HG02759 (cell line): ENCODE measurements around the gene ABHD8.

Source experiments
- ATAC-seq: cut with Tn5 transposase; IDR thresholded peaks from one replicate; pipeline ENCODE4 v1.9.1; 2021; ENCODE audit warnings: mild to moderate bottlenecking, moderate library complexity; ENCODE audit not compliant: unreplicated experiment

The ABHD8 gene

DNA sequence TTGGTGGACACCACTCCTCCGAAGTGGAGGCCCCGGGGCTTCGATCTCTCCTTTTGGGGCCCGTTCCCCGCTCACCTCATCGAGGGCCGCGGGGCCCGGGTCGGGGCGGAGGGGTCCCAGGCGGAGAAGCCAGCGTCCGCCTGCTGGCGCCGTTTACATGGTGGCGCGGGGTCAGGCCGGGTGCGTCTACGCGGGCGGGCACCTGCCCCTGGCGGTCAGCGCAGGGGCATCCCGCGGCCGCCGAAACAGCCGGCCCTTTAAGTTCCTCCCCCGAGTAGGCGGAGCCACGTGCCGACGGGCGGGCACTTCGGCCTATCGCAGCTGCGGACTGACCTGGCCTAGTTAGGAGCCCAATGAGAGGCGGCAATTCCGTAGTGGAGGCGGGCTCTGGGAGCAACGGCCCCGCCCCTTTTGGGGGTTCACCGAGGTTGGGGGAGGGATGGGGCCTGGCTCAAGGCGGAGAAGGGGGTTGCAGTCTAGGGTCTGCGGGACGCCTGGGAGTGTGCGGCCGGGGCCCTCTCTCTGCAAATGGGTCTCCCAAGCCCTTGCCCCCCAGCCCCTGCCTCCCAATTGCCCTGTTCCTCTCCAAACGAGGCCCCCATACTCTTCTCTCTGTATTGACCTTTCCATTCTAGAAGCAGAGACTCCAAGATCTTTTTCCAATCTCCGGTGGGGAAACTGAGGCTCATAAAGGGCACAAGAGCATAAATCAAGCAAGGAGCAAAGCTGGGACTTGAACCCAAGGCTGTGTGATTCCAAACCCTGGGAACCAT is at the start of gene ABHD8:
Gene ABHD8 (minus strand): TSS at position 259 of the 773 bp plus-strand sequence. CDS start 1,809 bp downstream, outside the sequence.
- ATAC-seq: peak; percentile 60

- ATAC-seq: no peak
Measured at GRCh38 chr19:17352608-17353280, 49.5 kb upstream of the ABHD8 start.

- no peak for ATAC-seq
Measured at GRCh38 chr19:17351815-17352435, 48.7 kb upstream of the ABHD8 start.

DNA sequence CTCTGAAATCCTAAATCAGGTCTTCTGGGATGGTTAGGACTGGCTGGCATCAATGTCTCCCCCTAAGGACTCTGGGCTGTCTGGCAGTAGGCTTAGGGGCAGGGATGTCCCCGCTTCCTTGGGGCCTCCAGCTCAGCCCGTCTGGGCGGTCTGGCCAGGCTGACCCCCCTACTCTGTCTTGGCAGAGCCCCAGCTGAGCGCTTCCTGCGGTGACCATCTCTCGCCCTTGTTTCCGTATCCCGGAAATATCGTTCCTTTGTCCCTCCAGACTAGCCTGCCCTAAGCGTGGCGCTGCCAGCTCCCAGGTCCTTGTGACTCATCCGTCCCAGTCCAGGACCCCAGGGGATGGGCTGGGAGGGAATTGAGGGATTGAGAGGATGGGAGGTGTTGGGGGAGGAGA is 45.5 kb upstream of the ABHD8 start:
- no peak for ATAC-seq

GRCh38 chr19:17347877-17348276 is 44.7 kb upstream of the ABHD8 start:
- ATAC-seq: no peak

DNA sequence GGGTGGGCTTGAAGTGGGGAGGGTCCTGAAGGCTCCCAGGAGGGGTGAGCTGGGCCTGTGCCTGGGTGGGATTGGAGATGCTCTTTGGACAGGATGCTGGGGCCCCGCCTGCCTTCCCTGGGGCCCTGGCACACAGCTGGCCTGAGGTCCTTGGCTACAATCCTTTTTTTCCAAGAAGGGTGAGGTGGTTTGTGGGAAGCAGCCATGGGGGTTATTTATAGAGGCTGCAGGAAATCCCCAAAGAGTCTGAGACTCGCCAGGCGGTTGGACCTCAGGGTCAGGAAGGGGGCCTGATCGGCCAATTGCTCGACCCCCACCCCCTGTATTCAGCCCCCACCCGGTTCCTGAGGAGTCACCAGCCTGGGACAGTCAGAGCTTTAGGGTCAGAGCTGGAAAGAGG is 44.1 kb upstream of the ABHD8 start:
- ATAC-seq: no peak

GRCh38 chr19:17346109-17346671 is 43.0 kb upstream of the ABHD8 start:
- ATAC-seq: no peak

- no peak for ATAC-seq
Measured at GRCh38 chr19:17341845-17342244, 38.6 kb upstream of the ABHD8 start.

GRCh38 chr19:17341386-17341785 is 38.2 kb upstream of the ABHD8 start:
- no peak for ATAC-seq

DNA sequence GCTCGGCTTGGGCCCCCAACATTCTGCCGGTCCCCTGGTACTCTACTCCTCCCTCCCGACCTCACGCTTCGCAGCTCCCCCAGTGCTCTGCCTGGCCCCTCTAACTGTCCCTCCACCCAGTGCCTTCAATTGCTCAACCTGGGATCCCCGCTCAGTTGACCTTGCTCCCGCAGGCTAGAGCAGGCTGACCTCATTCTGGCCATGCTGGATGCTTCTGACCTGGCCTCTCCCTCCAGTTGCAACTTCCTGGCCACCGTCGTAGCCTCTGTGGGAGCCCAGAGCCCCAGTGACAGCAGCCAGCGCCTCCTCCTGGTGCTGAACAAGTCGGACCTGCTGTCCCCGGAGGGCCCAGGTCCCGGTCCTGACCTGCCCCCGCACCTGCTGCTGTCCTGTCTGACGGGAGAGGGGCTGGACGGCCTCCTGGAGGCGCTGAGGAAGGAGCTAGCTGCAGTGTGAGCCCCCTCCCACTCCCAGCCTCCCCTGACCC is 37.7 kb upstream of the ABHD8 start:
- no peak for ATAC-seq

- no peak for ATAC-seq
Measured at GRCh38 chr19:17340302-17340870, 37.2 kb upstream of the ABHD8 start.

GRCh38 chr19:17339088-17339741 is 36.0 kb upstream of the ABHD8 start:
- ATAC-seq: no peak

- no peak for ATAC-seq
Measured at GRCh38 chr19:17338433-17339078, 35.3 kb upstream of the ABHD8 start.

- ATAC-seq: no peak
Measured at GRCh38 chr19:17337675-17338432, 34.6 kb upstream of the ABHD8 start.

DNA sequence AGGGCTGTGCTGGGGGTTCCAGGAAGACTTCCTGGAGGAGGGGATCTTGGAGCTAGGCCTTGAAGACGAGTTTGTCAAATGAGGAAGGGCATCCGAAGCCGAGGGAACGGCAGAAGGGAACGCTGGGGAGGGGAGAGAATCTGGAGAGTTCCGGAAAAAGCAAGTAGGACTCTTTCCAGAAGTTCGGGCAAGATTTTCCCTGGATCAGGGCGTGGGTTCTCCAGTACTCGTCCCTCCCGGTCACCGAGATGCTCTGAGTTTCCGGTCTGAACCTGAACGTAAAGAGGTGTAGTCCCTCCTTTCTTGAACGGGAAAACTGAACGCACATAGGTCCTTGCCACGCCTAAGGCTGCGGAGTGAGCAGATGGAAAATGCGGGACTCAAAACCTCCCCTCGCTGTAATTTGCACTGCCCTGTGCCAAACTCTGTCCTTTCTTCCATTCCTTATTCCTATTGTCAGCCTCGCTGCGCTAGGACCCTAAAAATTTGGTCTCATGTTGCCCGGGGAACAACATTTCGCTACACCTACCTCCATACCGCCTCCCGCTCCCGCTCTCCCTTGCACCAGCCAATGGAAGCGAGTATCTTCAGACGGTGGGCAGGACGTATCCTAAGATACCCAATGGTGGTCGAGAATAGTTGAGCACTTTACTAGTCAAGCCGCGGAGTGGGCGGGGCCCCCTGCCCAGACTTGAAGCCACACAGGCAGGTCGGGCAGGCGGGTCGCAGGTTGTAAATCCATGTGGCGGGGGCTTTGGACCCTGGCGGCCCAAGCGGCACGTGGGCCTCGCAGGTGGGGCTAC is 33.8 kb upstream of the ABHD8 start, which contains the start of gene GTPBP3:
Gene GTPBP3 (plus strand): TSS at position 682 of the 803 bp plus-strand sequence. CDS start 59 bp downstream, at position 741.
- peak; percentile 74 for ATAC-seq

GRCh38 chr19:17335575-17335974 is 32.4 kb upstream of the ABHD8 start:
- no peak for ATAC-seq

- ATAC-seq: peak; percentile 51
Measured at GRCh38 chr19:17334414-17335409, 31.5 kb upstream of the ABHD8 start, which contains the start of gene ANO8. ANO8 (minus strand) TSS chr19:17334855; CDS start chr19:17334670, 185 bp downstream.
